HG03432 (cell line): Measurements from ENCODE around the gene RASIP1.
"Not testable (repeated sequence)": the region's sequence is repeated elsewhere in the genome, so short reads cannot be mapped to it uniquely, and the experiment has no call there.

Source experiments
- ATAC-seq: cut with Tn5 transposase; IDR thresholded peaks from one replicate; pipeline ENCODE4 v1.9.1; 2021; ENCODE audit warnings: mild to moderate bottlenecking, moderate library complexity; ENCODE audit not compliant: unreplicated experiment

The RASIP1 gene

GRCh38 chr19:48737360-48737998 is 2.9 kb downstream of the RASIP1 start:
- ATAC-seq, result no peak

DNA sequence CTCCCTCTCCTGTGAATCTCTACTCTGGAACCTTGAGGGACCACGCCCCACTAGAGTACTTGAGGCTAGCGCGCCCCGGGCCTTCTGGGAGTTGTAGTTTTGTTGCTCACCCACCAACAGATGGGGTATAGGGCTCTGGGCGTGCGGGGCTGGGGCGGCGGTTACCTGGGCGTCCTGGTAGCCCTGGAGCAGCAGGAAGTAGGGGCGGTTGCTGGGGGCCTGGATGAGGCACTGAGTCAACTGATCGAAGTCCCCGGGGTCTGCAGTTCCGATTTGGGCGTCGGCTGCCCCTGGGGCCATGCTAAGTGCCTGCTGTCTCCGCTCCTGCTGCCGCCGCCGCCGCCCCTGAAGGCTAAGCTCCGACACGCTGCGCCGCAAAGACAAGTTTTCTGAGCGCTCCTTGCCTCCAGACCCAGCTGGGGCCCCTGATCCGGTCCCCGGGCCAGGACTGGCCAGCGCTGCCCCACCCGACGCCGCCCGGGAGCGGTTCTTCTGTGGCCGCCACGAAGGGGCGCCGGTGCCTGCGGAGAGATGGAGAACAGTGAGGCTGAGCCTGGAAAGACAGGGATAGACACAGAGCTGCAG is 5.3 kb downstream of the RASIP1 start:
- ATAC-seq, result no peak

- no peak for ATAC-seq
Observed at GRCh38 chr19:48734625-48735024, 5.8 kb downstream of the RASIP1 start.

- no peak for ATAC-seq
Observed at GRCh38 chr19:48731452-48731851, 9.0 kb downstream of the RASIP1 start.

- ATAC-seq, result no peak
Observed at GRCh38 chr19:48728911-48729664, 11.3 kb downstream of the RASIP1 start.

DNA sequence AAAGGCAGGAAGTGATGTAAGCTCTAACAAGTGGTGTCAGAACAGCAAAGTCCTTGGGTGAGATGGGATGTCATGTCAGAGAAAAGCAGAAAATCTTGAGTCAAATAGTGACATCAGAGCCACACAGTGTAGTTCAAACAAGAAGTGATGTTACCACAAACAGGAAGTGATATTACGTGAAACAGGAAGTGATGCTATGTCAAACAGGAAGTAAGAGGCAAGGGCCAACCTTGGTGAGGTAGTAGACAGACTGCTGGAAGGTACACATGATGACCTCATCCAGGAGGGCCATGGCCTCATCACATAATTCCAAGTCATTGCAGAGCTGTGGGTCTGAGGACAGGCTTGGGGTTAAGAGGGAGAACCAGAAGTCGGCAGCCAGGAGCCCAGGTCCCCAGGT is 13.9 kb downstream of the RASIP1 start:
- no peak for ATAC-seq

DNA sequence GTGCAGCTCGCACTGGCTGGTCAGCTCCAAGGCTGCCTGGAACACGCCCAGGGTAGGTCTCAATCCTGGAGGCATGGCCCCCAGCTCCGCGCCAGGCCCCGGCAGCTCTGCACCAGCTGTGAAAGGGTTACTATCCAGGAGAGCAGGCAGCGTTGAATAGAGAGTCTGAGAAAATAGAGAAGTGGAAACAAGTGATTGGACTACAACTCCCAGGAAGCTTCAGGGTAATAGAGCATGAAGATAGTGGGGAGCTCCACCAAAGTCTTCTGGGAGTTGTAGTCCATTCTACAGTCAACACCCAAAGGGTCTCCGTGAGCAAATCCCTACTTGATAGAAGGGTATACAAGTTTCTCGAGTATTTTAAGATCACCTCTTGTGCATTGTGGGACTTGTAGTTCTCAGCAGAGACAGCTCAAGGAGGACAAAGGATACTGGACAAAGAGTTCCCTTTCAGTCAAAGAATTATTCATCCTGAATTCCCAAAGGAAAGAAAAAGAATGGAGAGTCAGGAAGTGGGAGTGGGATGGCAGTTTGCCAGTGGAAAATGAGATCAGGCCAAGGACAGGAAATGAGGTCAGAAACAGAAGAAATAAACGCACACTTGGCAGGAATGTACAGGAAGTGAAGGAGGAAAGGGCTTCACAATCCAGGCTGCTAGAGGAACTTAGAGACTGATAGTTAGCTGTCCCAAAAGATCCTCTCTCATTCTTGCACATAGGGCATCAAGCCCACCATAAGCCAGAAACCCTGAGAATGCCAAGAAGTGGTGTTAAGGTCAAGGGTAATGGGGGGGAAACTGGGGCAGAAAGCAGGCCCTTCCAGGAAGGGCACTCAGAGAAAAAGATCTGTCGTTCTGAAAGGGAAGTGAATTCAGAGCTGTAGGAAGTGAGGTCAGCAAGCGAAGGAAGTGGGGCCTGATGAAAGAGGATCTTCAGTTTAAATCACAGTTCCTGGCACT is 15.3 kb downstream of the RASIP1 start:
- ATAC-seq, result no peak

DNA sequence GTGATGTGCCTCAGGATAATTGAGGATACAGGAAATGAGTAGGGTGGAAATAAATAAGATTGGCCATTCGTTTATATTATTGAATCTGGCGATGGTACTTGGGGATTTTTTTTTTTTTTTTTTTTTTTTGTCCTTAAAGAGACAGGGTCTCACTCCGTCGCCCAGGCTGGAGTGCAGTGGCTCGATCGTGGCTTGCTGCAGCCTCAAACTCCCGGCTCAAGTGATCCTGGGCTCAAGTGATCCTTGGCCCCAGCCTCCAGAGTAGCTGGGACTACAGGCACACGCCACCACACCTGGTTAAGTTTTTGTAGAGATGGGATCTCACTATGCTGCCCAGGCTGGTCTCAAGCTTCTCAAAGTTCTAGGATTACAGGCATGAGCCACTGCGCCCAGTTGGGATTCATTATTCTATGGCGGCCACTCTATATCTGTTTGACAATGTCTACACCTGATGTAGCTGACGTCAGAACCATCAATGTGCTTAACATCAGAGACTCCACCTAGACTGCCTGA is 18.2 kb downstream of the RASIP1 start:
- no peak for ATAC-seq

DNA sequence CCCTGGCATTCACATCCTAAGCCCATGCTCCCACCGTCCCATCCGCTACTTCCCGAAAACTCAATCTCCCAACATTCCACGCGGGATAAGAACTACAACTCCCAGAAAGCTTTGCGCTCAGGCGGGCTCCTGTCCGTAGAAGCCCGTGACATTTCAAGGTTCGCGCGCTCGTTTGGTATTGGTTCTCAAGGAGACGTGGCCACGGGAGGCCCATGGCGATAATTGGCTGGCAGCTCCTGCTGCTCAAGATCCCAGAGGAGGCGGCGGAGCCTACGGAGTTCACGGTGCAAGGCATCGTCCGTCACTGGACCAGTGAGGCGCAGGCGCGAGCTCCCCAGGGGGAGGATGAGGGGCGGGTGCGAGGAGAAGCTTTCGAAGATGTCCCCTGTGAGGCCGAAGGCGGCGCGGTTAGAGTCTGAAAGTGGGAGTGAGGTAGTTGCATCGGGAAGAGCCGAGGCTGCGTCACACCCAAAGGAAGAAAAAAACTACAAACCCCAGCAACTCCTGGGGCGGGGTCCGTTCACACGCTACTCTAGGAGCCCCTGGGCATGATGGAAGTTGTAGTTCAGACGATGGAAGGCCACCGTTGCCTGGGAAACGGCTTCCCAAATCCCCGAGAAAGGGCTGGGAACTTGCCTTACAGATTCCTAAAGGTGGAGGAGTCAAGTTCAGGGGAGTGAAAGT is 19.7 kb downstream of the RASIP1 start:
- ATAC-seq, result peak; percentile 82

DNA sequence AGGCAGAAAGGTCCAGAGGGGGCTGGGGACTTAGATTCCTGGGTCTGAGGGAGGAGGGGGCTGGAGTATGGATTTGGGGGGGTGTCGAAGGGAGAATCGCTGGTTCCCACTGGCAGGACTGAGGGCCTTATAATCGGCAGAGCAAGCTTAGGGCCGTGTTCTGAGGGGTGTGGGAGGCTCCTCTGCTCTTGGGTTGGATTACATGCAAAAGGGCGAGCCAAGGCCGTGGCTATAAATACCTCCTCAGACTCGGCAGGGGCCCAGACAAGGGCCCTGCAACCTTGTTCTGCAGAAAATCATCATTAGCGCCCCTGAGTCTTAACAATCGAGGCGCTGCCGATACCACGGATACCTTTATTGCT is 20.2 kb downstream of the RASIP1 start:
- ATAC-seq, result no peak

- no peak for ATAC-seq
Observed at GRCh38 chr19:48719263-48720171, 20.9 kb downstream of the RASIP1 start, which contains the start of gene MAMSTR. Gene MAMSTR (minus strand): TSS chr19:48719725. CDS start chr19:48719031, 694 bp downstream.

GRCh38 chr19:48718711-48719231 is 21.6 kb downstream of the RASIP1 start:
- ATAC-seq, result no peak

DNA sequence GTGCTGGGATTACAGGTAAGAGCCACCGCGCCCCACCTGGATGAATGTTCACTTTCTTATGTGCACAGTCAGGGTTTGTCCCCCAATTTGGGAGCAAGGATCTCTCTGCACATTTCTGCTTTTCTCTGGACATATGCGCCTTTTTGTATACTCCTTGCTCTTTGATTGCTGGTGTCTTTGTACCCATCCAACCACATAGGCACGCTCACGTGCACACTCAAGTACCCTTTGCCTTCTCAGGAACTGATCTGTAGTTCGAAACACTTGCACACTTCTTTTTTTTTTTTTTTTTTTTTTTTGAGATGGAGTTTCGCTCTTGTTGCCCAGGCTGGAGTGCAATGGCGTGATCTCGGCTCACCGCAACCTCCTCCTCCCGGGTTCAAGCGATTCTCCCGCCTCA is 22.3 kb downstream of the RASIP1 start:
- not testable (repeated sequence) for ATAC-seq

DNA sequence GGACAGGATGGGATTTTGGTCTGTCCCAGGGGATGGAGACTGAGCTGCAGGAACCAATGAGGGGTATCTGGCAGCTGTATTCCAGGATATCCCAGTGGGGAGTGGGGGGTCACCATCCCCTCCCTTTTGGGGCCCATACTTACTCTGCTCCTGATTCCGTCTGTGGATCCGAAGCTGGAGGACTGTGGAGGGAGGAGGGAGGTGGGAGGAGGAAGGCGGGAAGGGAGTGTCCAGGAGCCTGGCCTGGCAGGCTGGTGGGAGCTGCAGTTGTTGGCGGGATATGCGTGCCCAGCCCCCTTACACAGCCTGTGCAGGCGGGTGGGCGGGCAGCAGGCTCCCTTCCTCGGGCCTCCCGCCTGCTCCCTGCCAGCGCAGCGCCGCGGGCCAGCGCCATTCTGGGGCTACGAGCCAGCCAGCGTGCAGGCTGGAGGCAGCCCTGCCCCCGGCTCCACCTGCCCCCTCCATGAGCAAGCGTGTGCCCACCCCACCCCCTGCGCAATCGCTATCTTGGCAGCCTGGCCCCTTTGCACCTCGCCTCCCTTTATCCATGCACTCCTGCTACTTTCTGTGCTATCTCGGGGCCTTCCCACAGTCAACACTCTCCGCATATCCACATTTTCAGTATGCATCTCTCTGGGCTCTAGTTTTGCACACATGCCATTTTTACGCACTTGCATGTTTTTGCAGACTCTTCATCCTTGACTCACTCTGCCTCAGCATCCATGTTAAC is 23.7 kb downstream of the RASIP1 start:
- no peak for ATAC-seq

DNA sequence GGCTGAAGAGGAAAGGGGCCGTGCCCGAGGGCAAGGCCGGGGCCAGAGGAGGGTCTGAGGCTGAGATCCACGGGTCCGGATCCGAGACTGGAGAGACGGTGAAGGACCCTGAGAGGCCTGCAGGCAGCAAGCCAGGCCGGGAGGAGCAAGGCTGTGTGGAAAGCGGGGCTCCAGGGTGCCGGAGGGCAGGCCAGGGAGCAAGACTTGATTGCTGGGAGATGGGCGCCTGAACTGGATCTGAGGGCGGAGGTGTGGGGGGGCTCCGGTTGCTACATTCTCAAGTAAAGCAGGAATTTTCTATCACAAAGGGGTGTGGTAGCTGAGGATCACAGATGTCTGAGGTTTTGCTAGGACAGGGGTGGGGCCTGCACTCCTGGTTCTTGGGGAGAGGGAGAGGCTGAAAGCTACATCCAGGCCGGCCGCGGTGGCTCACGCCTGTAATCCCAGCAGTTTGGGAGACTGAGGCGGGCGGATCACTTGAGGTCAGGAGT is 24.7 kb downstream of the RASIP1 start:
- ATAC-seq, result no peak

DNA sequence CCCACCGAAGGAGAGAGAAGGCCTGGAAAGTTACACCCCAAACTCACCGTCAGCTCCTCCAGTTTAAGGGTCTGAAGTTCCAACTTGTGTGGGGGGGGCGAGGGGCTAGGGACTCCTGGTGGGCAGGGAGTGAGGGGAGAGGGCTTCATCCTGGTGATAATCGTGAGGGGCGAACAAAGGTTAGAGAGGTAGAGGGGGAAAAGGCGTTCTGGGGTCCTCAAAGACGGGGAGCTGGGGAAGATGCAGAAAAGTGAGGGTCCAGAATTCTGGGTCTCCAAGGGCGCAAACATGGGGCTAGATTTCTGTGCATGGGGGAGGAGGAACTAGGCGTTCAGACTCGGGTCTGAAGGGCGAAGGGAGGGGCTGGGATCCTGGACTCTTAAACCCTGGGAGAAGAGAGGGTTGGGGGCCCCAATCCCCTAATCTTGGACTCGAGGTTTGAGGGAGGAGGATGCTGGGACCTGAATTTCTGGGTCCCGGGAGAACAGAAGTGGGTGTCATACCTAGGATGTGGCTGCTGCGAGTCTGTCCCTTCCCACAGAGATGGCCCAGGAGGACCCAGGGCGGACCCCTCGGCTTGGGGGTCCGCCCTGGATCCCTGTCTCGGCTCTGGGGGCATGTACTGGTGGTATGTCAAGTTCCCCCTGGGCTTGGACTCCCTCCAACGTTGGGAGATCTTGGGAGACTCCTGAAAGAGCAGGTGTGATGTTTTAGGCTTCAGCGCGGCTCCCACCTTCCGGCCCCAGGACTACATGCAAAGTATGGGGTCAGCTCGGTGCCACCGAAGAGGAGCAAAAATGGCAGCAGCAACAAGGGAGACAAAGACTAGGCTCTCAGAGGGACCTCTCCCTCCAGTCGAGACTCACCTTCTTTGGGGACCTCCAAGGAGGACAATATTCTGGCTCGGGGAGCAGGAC is 25.4 kb downstream of the RASIP1 start:
- no peak for ATAC-seq
